ENCODE measurements around the gene PPP1R8. TPM values are rescaled to one million over a fixed set of nuclear protein-coding genes. Genes with fewer than 3 reads are reported as not detected.

The PPP1R8 gene
- total RNA-seq, 1 donor from 2014 or later, result 46.9 TPM

- Mint-ChIP-seq H3K36me3 (ENCODE audit: low read depth, unreplicated experiment) (peaks cover 38% of the 10 kb centered on the region), H3K4me1 (ENCODE audit: unreplicated experiment) (no peaks in the 10 kb centered on the region), H3K27ac (ENCODE audit: unreplicated experiment) (no peak overlapping the region), H3K27me3 (ENCODE audit: unreplicated experiment) (no peaks in the 10 kb centered on the region), H3K4me3 (ENCODE audit: unreplicated experiment) (peak overlapping the region; percentile 5), H3K9me3 (ENCODE audit: unreplicated experiment) (no peaks in the 10 kb centered on the region)
- no peak for DNase-seq (ENCODE audit: low spot score)
- no peak for TF ChIP-seq CTCF (IDR thresholded peaks at IDR 0.05; ENCODE audit: unreplicated experiment)
Measured at GRCh38 chr1:27894521-27894920, 63.9 kb downstream of the PPP1R8 start.

Other genes with a start within 250 kb of the PPP1R8 start
- gene AHDC1, start 226.6 kb upstream of the PPP1R8 start, total RNA-seq (ENCODE audit: unreplicated experiment), result 48.0 TPM
- gene FGR, start 195.6 kb upstream of the PPP1R8 start, total RNA-seq (ENCODE audit: unreplicated experiment), result 0.46 TPM
- gene IFI6, start 158.6 kb upstream of the PPP1R8 start, total RNA-seq (ENCODE audit: unreplicated experiment), result 9.7 TPM
- gene FAM76A, start 104.8 kb upstream of the PPP1R8 start, total RNA-seq (ENCODE audit: unreplicated experiment), result 5.3 TPM
- 52.4 TPM for gene STX12, start 57.6 kb upstream of the PPP1R8 start, total RNA-seq (ENCODE audit: unreplicated experiment)
- gene THEMIS2, start 41.8 kb downstream of the PPP1R8 start, total RNA-seq (ENCODE audit: unreplicated experiment), result 9.6 TPM
- 34.6 TPM for gene RPA2, start 83.8 kb downstream of the PPP1R8 start, total RNA-seq (ENCODE audit: unreplicated experiment)
- gene SMPDL3B, start 104.2 kb downstream of the PPP1R8 start, total RNA-seq (ENCODE audit: unreplicated experiment), result 3.3 TPM
- gene XKR8, start 129.2 kb downstream of the PPP1R8 start, total RNA-seq (ENCODE audit: unreplicated experiment), result 20.1 TPM

Measured in endothelial cell (in vitro differentiated cells).